HG03469 (cell line): ENCODE measurements around the gene ITGB7.

Experiments
- ATAC-seq: cut with Tn5 transposase; IDR thresholded peaks from one replicate; pipeline ENCODE4 v1.9.1; 2021; ENCODE audit warnings: mild to moderate bottlenecking, moderate library complexity, moderate number of reproducible peaks; ENCODE audit not compliant: unreplicated experiment

The ITGB7 gene

GRCh38 chr12:53207042-53207441 is at the start of gene ITGB7:
Gene ITGB7, minus strand, starts transcription at chr12:53207251. Its CDS starts 6,808 bp downstream, at chr12:53200443.
- no peak for ATAC-seq

- no peak for ATAC-seq
Observed at GRCh38 chr12:53255996-53256395, 48.9 kb upstream of the ITGB7 start.

GRCh38 chr12:53254816-53255545 is 47.9 kb upstream of the ITGB7 start:
- ATAC-seq: no peak

GRCh38 chr12:53253298-53253697 is 46.2 kb upstream of the ITGB7 start:
- ATAC-seq: no peak

GRCh38 chr12:53252349-53252916 is 45.4 kb upstream of the ITGB7 start:
- ATAC-seq: no peak

- ATAC-seq: no peak
Observed at GRCh38 chr12:53251477-53252348, 44.7 kb upstream of the ITGB7 start.

GRCh38 chr12:53245286-53245685 is 38.2 kb upstream of the ITGB7 start:
- no peak for ATAC-seq

- no peak for ATAC-seq
Observed at GRCh38 chr12:53244337-53244736, 37.3 kb upstream of the ITGB7 start.

- no peak for ATAC-seq
Observed at GRCh38 chr12:53241623-53242412, 34.8 kb upstream of the ITGB7 start.

GRCh38 chr12:53239643-53240258 is 32.7 kb upstream of the ITGB7 start:
- no peak for ATAC-seq

GRCh38 chr12:53236443-53237111 is 29.5 kb upstream of the ITGB7 start:
- ATAC-seq: no peak

- ATAC-seq: no peak
Observed at GRCh38 chr12:53235742-53236442, 28.8 kb upstream of the ITGB7 start.

- no peak for ATAC-seq
Observed at GRCh38 chr12:53235164-53235563, 28.1 kb upstream of the ITGB7 start.

GRCh38 chr12:53234271-53234914 is 27.3 kb upstream of the ITGB7 start:
- ATAC-seq: no peak

- no peak for ATAC-seq
Observed at GRCh38 chr12:53233671-53234121, 26.6 kb upstream of the ITGB7 start.

- ATAC-seq: no peak
Observed at GRCh38 chr12:53232646-53233461, 25.8 kb upstream of the ITGB7 start.

GRCh38 chr12:53231921-53232645 is 25.0 kb upstream of the ITGB7 start, which contains the start of gene RARG:
Gene RARG, minus strand, starts transcription at chr12:53232209. Its CDS starts 4,664 bp downstream, at chr12:53227545.
- ATAC-seq: no peak
